MM.1S (cell line): ENCODE data around the gene TMPRSS6.

ENCODE experiments used
- DNase-seq: peaks from one replicate; pipeline ENCODE4 v3.0.0-alpha.2; 2015
- H2AFZ ChIP-seq: fragments of 300-600 bp; sonication (generic); 2 replicates; pipeline ENCODE4 v1.6.0; 2016; ENCODE audit warnings: antibody characterized with exemption, low read length
- H3F3A ChIP-seq: fragments of 300-600 bp; sonication (generic); 2 replicates; pipeline ENCODE4 v1.6.1; 2016; ENCODE audit warnings: mild to moderate bottlenecking, antibody characterized with exemption, low read length, moderate library complexity, mixed read lengths; ENCODE audit not compliant: insufficient read depth
- H3K27ac ChIP-seq: fragments of 300-600 bp; sonication (generic); 2 replicates; pipeline ENCODE4 v1.5.1; 2016; ENCODE audit warnings: mild to moderate bottlenecking, low read length
- H3K27me3 ChIP-seq: fragments of 300-600 bp; sonication (generic); replicated peaks from 2 replicates; pipeline ENCODE4 v1.6.0; 2016; ENCODE audit warnings: low read length; ENCODE audit not compliant: insufficient read depth
- H3K36me3 ChIP-seq: fragments of 300-600 bp; sonication (generic); replicated peaks from 2 replicates; pipeline ENCODE4 v1.6.1; 2016; ENCODE audit warnings: mild to moderate bottlenecking, low read length, mixed read lengths; ENCODE audit not compliant: insufficient read depth
- H3K4me1 ChIP-seq: fragments of 300-600 bp; sonication (generic); 2 replicates; pipeline ENCODE4 v1.6.1; 2016; ENCODE audit warnings: low read length, mixed read lengths
- H3K4me2 ChIP-seq: fragments of 300-600 bp; sonication (generic); 2 replicates; pipeline ENCODE4 v1.6.0; 2016; ENCODE audit warnings: low read depth, low read length
- H3K4me3 ChIP-seq: fragments of 300-600 bp; sonication (generic); 2 replicates; pipeline ENCODE4 v1.5.1; 2016; ENCODE audit warnings: low read length, mixed read lengths
- H3K79me2 ChIP-seq: fragments of 300-600 bp; sonication (generic); 2 replicates; pipeline ENCODE4 v1.6.1; 2016; ENCODE audit warnings: mixed run types, low read length, mixed read lengths
- H3K9ac ChIP-seq: fragments of 300-600 bp; sonication (generic); 2 replicates; pipeline ENCODE4 v1.6.1; 2016; ENCODE audit warnings: low read length, mixed read lengths
- H3K9me2 ChIP-seq: fragments of 300-600 bp; sonication (generic); replicated peaks from 2 replicates; pipeline ENCODE4 v1.6.1; 2016; ENCODE audit warnings: mild to moderate bottlenecking, low read length, mixed read lengths; ENCODE audit not compliant: insufficient read depth
- H3K9me3 ChIP-seq: fragments of 300-600 bp; sonication (generic); replicated peaks from 2 replicates; pipeline ENCODE4 v1.6.1; 2016; ENCODE audit warnings: mild to moderate bottlenecking, low read length, mixed read lengths; ENCODE audit not compliant: insufficient read depth
- H4K20me1 ChIP-seq: fragments of 300-600 bp; sonication (generic); 2 replicates; pipeline ENCODE4 v1.6.1; 2016; ENCODE audit warnings: mild to moderate bottlenecking, low read length, moderate library complexity, mixed read lengths; ENCODE audit not compliant: insufficient read depth
- EZH2 ChIP-seq: fragments of 300-600 bp; sonication (generic); optimal IDR thresholded peaks from 2 replicates; pipeline ENCODE3; 2017; ENCODE audit warnings: low read depth, mild to moderate bottlenecking, antibody characterized with exemption, low read length, mixed read lengths
- EZH2phosphoT487 ChIP-seq: fragments of 300-600 bp; sonication (generic); IDR thresholded peaks from 2 replicates; pipeline ENCODE4 v1.6.1; 2018; ENCODE audit warnings: antibody characterized with exemption, low read length
- TF ChIP-seq, protein P1 (sequence below): fragments of 300-600 bp; sonication (generic); IDR thresholded peaks from 2 replicates; pipeline ENCODE4 v1.5.1; 2016; ENCODE audit warnings: antibody characterized with exemption, low read length, mixed read lengths

The TMPRSS6 gene

DNA sequence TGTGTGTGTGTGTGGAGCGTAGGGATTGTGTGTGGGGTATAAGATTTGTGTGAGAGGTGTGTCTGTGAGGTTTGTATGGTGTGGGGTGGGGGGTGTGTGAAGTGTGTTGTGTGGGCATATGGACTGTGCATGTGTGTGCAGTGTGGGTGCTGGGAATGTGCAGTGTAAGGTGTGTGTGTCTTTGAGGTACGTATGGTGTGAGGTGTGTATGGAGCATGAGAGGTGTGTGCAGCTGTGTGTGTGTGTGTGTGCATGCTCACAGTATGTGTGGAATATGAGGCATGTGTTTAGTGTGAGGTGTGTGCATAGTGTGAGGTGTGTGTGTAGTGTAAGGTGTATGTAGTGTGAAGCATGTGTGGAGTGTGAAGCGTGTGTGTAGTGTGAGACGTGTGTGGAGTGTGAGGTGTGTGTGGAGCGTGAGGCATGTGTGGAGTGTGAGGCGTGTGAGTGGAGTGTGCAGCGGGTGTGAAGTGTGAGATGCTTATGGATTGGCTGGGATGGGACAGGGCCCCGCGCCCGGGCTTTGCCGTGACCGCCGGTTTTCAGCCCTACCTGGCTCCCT is 1.7 kb upstream of the TMPRSS6 start:
- H4K20me1 ChIP-seq: no peaks in the 10 kb centered on the region
- H3K27me3 ChIP-seq: peaks cover 97% of the 10 kb centered on the region
- no peaks in the 10 kb centered on the region for H3F3A ChIP-seq
- H3K9me2 ChIP-seq: no peaks in the 10 kb centered on the region
- H3K4me1 ChIP-seq: no peaks in the 10 kb centered on the region
- H2AFZ ChIP-seq: no peak overlapping the region
- no peak overlapping the region for H3K9ac ChIP-seq
- H3K4me3 ChIP-seq: no peak overlapping the region
- H3K9me3 ChIP-seq: no peaks in the 10 kb centered on the region
- no peaks in the 10 kb centered on the region for H3K36me3 ChIP-seq
- no peak for DNase-seq
- H3K4me2 ChIP-seq: no peak overlapping the region
- H3K79me2 ChIP-seq: no peaks in the 10 kb centered on the region
- TF ChIP-seq EZH2: no peak
- TF ChIP-seq EZH2phosphoT487: no peak
- TF ChIP-seq, protein P1, sequence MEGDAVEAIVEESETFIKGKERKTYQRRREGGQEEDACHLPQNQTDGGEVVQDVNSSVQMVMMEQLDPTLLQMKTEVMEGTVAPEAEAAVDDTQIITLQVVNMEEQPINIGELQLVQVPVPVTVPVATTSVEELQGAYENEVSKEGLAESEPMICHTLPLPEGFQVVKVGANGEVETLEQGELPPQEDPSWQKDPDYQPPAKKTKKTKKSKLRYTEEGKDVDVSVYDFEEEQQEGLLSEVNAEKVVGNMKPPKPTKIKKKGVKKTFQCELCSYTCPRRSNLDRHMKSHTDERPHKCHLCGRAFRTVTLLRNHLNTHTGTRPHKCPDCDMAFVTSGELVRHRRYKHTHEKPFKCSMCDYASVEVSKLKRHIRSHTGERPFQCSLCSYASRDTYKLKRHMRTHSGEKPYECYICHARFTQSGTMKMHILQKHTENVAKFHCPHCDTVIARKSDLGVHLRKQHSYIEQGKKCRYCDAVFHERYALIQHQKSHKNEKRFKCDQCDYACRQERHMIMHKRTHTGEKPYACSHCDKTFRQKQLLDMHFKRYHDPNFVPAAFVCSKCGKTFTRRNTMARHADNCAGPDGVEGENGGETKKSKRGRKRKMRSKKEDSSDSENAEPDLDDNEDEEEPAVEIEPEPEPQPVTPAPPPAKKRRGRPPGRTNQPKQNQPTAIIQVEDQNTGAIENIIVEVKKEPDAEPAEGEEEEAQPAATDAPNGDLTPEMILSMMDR: no peak
- no peak overlapping the region for H3K27ac ChIP-seq

DNA sequence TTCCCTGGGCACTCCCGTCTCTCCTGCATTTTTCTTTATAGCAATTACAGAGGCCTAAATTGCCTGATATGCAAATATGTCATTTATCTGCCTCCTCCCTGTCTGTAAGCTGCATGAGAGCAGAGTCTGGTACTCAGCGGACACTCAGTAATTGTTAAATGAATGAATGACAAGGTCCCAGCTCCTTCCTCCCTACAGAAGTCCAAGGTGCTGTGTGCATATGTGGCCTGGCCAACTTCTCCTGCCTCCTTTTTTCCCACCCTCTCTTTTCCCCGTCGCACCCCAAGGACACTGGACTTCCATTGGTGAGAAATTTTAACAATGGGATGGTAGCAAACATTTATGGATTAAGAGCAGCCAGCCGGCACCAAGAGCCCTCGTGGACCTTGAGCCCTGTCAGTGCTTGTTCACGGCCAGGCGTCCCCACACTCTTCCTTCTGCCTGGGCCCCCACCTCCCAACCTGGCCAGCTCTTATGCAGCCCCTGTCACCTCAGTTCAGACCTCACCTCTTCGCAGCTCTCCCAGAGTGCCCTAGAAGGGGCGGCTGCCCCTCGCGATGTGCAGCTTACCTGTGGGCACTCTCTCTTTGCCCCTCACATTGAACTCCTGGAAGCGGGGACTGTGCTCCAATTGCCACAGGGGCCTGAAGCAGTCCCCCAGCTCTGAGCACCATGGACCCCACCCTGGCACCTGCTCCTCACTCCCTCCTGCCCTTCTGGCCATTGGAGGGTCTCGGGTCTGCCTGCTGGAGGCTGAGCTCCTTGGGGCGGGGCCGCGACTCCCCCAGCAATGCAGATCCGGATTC is 1.5 kb downstream of the TMPRSS6 start:
- no peak overlapping the region for H3K4me3 ChIP-seq
- no peak overlapping the region for H3K27ac ChIP-seq
- H4K20me1 ChIP-seq: no peaks in the 10 kb centered on the region
- H3F3A ChIP-seq: no peaks in the 10 kb centered on the region
- DNase-seq: no peak
- peaks cover 99% of the 10 kb centered on the region for H3K27me3 ChIP-seq
- H3K9me3 ChIP-seq: no peaks in the 10 kb centered on the region
- no peaks in the 10 kb centered on the region for H3K9me2 ChIP-seq
- H3K9ac ChIP-seq: no peak overlapping the region
- no peaks in the 10 kb centered on the region for H3K4me1 ChIP-seq
- H3K79me2 ChIP-seq: no peaks in the 10 kb centered on the region
- no peak overlapping the region for H2AFZ ChIP-seq
- no peaks in the 10 kb centered on the region for H3K36me3 ChIP-seq
- TF ChIP-seq, protein P1: no peak
- TF ChIP-seq EZH2phosphoT487 (no peak), EZH2 (no peak)
- no peak overlapping the region for H3K4me2 ChIP-seq

DNA sequence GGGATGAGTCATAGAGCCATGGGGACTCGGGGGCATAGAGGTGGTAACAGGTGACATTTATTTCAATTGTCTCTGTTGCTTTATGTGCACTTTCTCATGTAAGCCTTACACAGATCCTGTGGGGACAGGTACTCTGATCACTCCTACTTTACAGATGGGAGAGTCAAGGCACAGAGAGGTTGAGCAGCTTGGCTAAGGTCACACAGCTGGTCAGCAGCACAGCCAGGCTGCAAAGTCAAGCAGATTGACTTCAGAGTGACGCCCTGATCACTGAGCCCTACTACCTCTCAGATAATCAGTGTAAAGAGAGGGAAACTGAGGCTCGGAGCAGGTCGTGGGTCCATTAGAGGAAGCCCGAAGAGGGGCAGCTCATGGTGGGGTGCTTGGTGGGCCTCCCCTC is 3.5 kb downstream of the TMPRSS6 start:
- no peaks in the 10 kb centered on the region for H3K9me3 ChIP-seq
- H4K20me1 ChIP-seq: no peaks in the 10 kb centered on the region
- no peaks in the 10 kb centered on the region for H3K36me3 ChIP-seq
- H3K9me2 ChIP-seq: no peaks in the 10 kb centered on the region
- no peak overlapping the region for H2AFZ ChIP-seq
- DNase-seq: no peak
- H3K9ac ChIP-seq: no peak overlapping the region
- H3K79me2 ChIP-seq: no peaks in the 10 kb centered on the region
- no peak for TF ChIP-seq EZH2
- no peak for TF ChIP-seq EZH2phosphoT487
- TF ChIP-seq, protein P1: no peak
- no peak overlapping the region for H3K27ac ChIP-seq
- H3F3A ChIP-seq: no peaks in the 10 kb centered on the region
- no peak overlapping the region for H3K4me3 ChIP-seq
- H3K27me3 ChIP-seq: peaks cover 99% of the 10 kb centered on the region
- no peak overlapping the region for H3K4me2 ChIP-seq
- H3K4me1 ChIP-seq: no peaks in the 10 kb centered on the region
